Measurements from ENCODE around the gene TRIM10.
"Not testable (repeated sequence)": the region's sequence is repeated elsewhere in the genome, so short reads cannot be mapped to it uniquely, and the experiment has no call there.

TRIM10 gene

GRCh38 chr6:30171677-30172471 is 10.9 kb upstream of the TRIM10 start:
- no peak for DNase-seq (ENCODE audit: low read depth)

GRCh38 chr6:30169658-30170614 is 8.9 kb upstream of the TRIM10 start:
- DNase-seq (ENCODE audit: low read depth) = no peak

- DNase-seq (ENCODE audit: low read depth) = no peak
Measured at GRCh38 chr6:30168741-30169140, 7.7 kb upstream of the TRIM10 start.

- DNase-seq (ENCODE audit: low read depth) = no peak
Measured at GRCh38 chr6:30167101-30167500, 6.1 kb upstream of the TRIM10 start.

- DNase-seq (ENCODE audit: low read depth) = not testable (repeated sequence)
Measured at GRCh38 chr6:30165238-30165637, 4.2 kb upstream of the TRIM10 start.

- DNase-seq (ENCODE audit: low read depth) = no peak
Measured at GRCh38 chr6:30164714-30165113, 3.7 kb upstream of the TRIM10 start.

GRCh38 chr6:30163918-30164654 is 3.1 kb upstream of the TRIM10 start:
- DNase-seq (ENCODE audit: low read depth) = no peak

- DNase-seq (ENCODE audit: low read depth) = no peak
Measured at GRCh38 chr6:30163090-30163917, 2.3 kb upstream of the TRIM10 start, which contains the start of gene TRIM15. TSS of gene TRIM15 (plus strand) at chr6:30163546. CDS start at chr6:30163685, 139 bp downstream.

GRCh38 chr6:30162265-30163089 is 1.5 kb upstream of the TRIM10 start:
- DNase-seq (ENCODE audit: low read depth) = no peak

- DNase-seq (ENCODE audit: low read depth) = no peak
Measured at GRCh38 chr6:30160008-30160784, 815 bp downstream of the TRIM10 start.

GRCh38 chr6:30158475-30159040 is 2.5 kb downstream of the TRIM10 start:
- no peak for DNase-seq (ENCODE audit: low read depth)

GRCh38 chr6:30157999-30158398 is 3.0 kb downstream of the TRIM10 start:
- no peak for DNase-seq (ENCODE audit: low read depth)

- DNase-seq (ENCODE audit: low read depth) = no peak
Measured at GRCh38 chr6:30157581-30157980, 3.4 kb downstream of the TRIM10 start.

GRCh38 chr6:30156774-30157173 is 4.2 kb downstream of the TRIM10 start:
- DNase-seq (ENCODE audit: low read depth) = no peak

- DNase-seq (ENCODE audit: low read depth) = no peak
Measured at GRCh38 chr6:30156262-30156599, 4.8 kb downstream of the TRIM10 start.

GRCh38 chr6:30155520-30156261 is 5.3 kb downstream of the TRIM10 start:
- no peak for DNase-seq (ENCODE audit: low read depth)

- peak; percentile 73 for DNase-seq (ENCODE audit: low read depth)
Measured at GRCh38 chr6:30154709-30155519, 6.1 kb downstream of the TRIM10 start.

- DNase-seq (ENCODE audit: low read depth) = no peak
Measured at GRCh38 chr6:30154061-30154460, 7.0 kb downstream of the TRIM10 start.
